Glutamatergic neuron (in vitro differentiated cells): ENCODE data around the gene APOB. TPM values are rescaled to one million over a fixed set of nuclear protein-coding genes. Genes with fewer than 3 reads are reported as not detected.

ENCODE experiments used
- DNase-seq: peaks from one replicate; pipeline ENCODE4 v3.0.0; 2022
- H3K27ac Mint-ChIP-seq: one replicate; pipeline ENCODE4 v1.8.0; 2020; ENCODE audit warnings: mild to moderate bottlenecking, mixed read lengths, inconsistent platforms; ENCODE audit not compliant: unreplicated experiment
- H3K27me3 Mint-ChIP-seq: one replicate; pipeline ENCODE4 v1.8.0; 2020; ENCODE audit warnings: mild to moderate bottlenecking, moderate library complexity, mixed read lengths, inconsistent platforms; ENCODE audit not compliant: unreplicated experiment
- H3K36me3 Mint-ChIP-seq: one replicate; pipeline ENCODE4 v1.8.0; 2020; ENCODE audit warnings: mild to moderate bottlenecking, mixed read lengths, inconsistent platforms; ENCODE audit not compliant: unreplicated experiment
- H3K4me1 Mint-ChIP-seq: one replicate; pipeline ENCODE4 v1.8.0; 2020; ENCODE audit warnings: mild to moderate bottlenecking, low read depth, mixed read lengths, inconsistent platforms; ENCODE audit not compliant: unreplicated experiment
- H3K4me3 Mint-ChIP-seq: one replicate; pipeline ENCODE4 v1.8.0; 2020; ENCODE audit warnings: mild to moderate bottlenecking, mixed read lengths, inconsistent platforms; ENCODE audit not compliant: unreplicated experiment
- H3K9me3 Mint-ChIP-seq: one replicate; pipeline ENCODE4 v1.8.0; 2020; ENCODE audit warnings: mild to moderate bottlenecking, moderate library complexity, mixed read lengths, inconsistent platforms; ENCODE audit not compliant: unreplicated experiment
- CTCF ChIP-seq: fragments of 200-600 bp; sonication (generic); IDR thresholded peaks from one replicate; pipeline ENCODE4 v1.5.0; 2021; ENCODE audit not compliant: partially characterized antibody, unreplicated experiment
- total RNA-seq: library from RNA; stranded (reverse); fragmentation: NEBNext Ultra II Directional; extraction: Animal tissue kit (Norgen Biotek cat#: 25700); gene quantifications from one replicate; pipeline ENCODE4 v1.2.1, GENCODE V29; 2021; ENCODE audit not compliant: unreplicated experiment

Gene APOB
- total RNA-seq, 1 donor from 2014 or later, result not detected

- H3K36me3 Mint-ChIP-seq, result no peaks in the 10 kb centered on the region
- H3K27ac Mint-ChIP-seq, result no peak overlapping the region
- H3K4me3 Mint-ChIP-seq, result no peak overlapping the region
- DNase-seq, result no peak
- no peaks in the 10 kb centered on the region for H3K27me3 Mint-ChIP-seq
- H3K9me3 Mint-ChIP-seq, result peaks cover 3% of the 10 kb centered on the region
- no peak for TF ChIP-seq CTCF
- no peaks in the 10 kb centered on the region for H3K4me1 Mint-ChIP-seq
These were observed 9.5 kb downstream of the APOB start for GRCh38 chr2:21034156-21034971.

DNA sequence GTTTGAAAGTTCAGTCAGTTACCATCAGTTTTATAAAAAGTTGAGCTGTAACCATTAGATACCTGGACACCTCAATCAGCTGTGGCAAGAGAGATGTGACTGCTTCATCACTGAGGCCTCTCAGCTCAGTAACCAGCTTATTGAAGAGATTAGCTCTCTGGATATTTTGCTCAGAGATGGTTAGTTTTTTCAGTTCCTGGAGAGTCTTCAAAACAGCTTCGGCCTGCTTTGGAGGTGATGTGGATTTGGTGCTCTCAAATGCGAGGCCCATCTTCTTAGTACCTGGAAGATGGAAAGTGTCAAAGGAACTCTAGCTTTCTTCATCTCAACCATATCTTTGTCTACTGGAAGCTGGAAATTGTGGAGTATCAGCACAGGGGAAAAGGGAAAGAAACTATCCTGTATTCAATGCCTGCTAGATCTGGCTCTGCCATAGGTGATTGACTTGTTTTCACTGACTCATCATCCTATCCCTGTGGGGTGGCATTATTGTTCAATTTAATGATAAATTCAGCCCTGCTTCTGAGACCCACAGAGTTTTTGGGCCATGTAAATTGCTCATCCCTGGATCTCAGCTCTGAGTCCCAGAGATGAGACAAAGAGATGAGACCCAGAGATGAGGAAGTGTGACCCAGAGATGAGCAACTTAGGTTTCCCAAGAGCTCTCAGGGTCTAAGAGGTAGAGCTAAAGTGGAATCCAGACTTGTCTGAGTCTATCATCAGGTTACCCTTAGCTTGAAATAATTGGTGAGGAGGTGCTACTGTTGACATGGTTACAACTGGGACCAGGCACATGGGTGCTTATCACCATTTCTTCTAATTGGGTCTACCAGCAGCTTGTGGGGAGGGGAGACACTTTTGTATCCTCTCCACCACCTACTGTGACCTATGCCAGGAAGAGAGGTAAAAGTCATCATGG lies 10.4 kb downstream of the APOB start:
- Mint-ChIP-seq H3K27ac (no peak overlapping the region), H3K4me3 (no peak overlapping the region), H3K9me3 (peaks cover 2% of the 10 kb centered on the region), H3K36me3 (no peaks in the 10 kb centered on the region), H3K27me3 (no peaks in the 10 kb centered on the region), H3K4me1 (no peaks in the 10 kb centered on the region)
- no peak for TF ChIP-seq CTCF
- no peak for DNase-seq

GRCh38 chr2:21032338-21033236 lies 11.3 kb downstream of the APOB start:
- H3K9me3 Mint-ChIP-seq, result peaks cover 2% of the 10 kb centered on the region
- H3K4me3 Mint-ChIP-seq, result no peak overlapping the region
- DNase-seq, result no peak
- H3K27ac Mint-ChIP-seq, result no peak overlapping the region
- no peaks in the 10 kb centered on the region for H3K36me3 Mint-ChIP-seq
- TF ChIP-seq CTCF, result no peak
- H3K27me3 Mint-ChIP-seq, result no peaks in the 10 kb centered on the region
- H3K4me1 Mint-ChIP-seq, result no peaks in the 10 kb centered on the region

DNA sequence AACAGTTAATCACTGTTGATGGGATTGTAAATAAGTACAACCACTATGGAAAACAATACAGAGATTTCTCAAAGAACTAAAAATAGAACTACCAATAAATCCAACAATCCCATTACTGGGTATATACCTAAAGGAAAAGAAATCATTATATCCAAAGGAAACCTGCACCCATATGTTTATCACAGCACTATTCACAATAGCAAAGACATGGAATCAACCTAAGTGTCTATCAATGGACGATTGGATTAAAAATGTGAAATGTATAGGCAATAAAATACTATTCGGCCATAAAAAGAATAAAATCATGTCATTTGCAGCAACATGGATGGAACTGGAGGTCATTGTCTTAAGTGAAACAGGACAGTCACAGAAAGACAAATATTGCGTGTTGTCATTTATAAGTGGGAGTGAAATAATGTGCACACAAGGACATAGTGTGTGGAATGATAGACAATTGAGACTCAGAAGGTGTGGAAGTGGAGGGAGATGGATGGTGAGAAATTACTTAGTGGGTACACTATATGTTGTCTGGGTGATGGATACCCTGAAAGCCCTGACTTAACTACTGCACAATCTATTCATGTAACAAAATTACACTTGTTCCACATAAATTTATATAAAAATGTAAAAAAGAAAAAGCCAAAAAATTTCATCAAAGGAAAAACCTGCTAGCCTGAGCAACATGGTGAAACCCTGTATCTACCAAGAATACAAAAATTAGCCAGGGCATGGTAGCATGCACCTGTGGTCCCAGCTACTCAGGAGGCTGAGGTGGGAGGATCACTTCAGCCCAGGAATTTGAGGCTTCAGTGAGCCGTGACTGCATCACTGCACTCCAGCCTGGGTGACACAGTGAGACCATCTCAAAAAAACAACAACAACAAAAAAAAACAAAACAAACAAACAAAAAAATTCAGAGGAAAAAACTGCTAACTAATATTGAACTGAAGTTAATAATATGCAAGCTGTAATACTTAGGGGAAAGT lies 12.6 kb downstream of the APOB start:
- Mint-ChIP-seq H3K4me1 (no peaks in the 10 kb centered on the region), H3K36me3 (no peaks in the 10 kb centered on the region), H3K27ac (no peak overlapping the region), H3K27me3 (no peaks in the 10 kb centered on the region), H3K9me3 (no peaks in the 10 kb centered on the region), H3K4me3 (no peak overlapping the region)
- DNase-seq, result no peak
- no peak for TF ChIP-seq CTCF
